Measurements from ENCODE around the gene SIVA1. TPM values are rescaled to one million over a fixed set of nuclear protein-coding genes. Genes with fewer than 3 reads are reported as not detected.

The SIVA1 gene
- total RNA-seq, 2 donors from 2014 or later: 76.2 to 85.7 TPM

- H3K36me3 Mint-ChIP-seq (ENCODE audit: low read depth): no peaks in the 10 kb centered on the region
- DNase-seq (no peak), ATAC-seq (no peak)
- H3K9me3 ChIP-seq (ENCODE audit: control insufficient read depth, low read length, poor library complexity, severe bottlenecking): no peaks in the 10 kb centered on the region
- no peak overlapping the region for H3K27ac Mint-ChIP-seq
- no peaks in the 10 kb centered on the region for H3K27me3 Mint-ChIP-seq
- H3K4me1 Mint-ChIP-seq: peaks cover 19% of the 10 kb centered on the region
- no peak overlapping the region for H3K4me3 Mint-ChIP-seq
Measured at GRCh38 chr14:104787736-104788135, 34.8 kb downstream of the SIVA1 start.

DNA sequence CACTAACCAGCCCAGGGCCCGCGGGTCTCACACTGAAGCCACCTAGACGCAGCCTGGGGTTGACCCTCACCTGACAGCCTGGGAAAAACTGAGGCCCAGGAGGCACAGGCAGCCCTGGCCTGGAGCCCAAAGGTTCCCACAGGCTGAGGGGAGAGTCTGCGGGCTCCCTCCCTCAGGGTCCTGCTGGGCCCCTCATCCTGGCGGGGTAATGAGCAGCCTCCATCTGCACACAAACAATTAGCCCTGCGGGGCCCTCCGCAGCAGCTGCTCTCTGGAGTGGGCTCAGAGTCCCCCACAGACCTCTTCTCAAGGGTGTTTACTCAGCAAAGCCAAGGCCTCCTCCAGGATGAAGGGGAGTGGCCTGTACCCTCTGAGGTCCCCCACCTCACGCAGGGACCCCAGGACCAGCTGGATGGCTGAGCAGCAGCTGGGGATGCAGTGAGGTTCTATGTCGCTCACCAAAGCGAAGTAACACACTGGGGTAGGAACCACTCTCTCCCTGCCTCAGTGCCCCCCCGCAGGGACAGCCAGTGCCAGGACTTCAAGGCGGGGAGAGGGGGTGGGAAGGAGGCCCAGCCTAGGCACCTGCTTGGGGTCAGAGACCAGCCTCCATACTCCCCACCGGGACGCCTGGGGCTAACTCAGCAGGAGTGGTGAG is 35.3 kb downstream of the SIVA1 start:
- Mint-ChIP-seq H3K27ac (no peak overlapping the region), H3K27me3 (no peaks in the 10 kb centered on the region)

DNA sequence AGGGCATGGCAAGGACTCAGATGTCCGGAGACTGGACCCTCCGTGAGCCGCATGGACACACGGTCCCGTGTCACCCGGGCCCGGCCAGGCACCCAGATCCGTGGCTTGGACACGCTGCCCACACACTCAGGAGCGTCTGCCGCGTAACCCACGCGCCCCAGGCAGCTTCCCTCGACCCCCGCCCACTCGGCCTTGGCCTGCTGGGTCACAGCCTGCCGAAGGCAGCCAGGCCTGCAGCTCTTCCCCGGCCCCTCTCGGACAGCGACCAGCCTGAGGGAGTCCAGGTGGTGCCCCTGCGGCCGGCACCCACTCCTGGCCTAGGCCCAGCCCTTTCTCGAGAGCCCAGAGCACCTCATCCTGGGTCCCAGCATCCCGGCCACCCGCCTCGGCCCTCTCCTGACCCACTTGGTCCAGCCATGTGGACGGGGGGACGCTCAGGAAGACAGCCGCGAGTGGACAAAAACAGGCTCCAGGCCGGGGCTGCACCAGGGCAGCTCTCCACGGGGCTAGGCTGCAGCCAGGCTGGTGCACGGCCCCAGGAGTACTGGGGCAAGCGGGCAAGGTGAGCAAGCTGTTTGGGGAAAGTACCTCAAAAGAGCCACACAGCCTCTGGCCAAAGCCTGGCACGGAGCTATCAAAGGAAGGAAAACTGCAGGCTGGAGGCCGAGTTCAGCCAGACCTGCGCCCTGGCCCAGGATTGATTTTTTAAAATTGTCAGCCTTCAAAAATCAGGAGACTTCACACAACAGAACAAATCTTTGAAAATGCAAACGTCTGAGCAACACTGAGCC is 36.1 kb downstream of the SIVA1 start:
- Mint-ChIP-seq H3K27me3 (no peaks in the 10 kb centered on the region), H3K36me3 (ENCODE audit: low read depth) (no peaks in the 10 kb centered on the region), H3K4me3 (no peak overlapping the region), H3K27ac (no peak overlapping the region), H3K4me1 (peaks cover 29% of the 10 kb centered on the region)
- no peaks in the 10 kb centered on the region for H3K9me3 ChIP-seq (ENCODE audit: control insufficient read depth, low read length, poor library complexity, severe bottlenecking)
- ATAC-seq (no peak), DNase-seq (no peak)

More for the DNA sequence above, 35.3 kb downstream of the SIVA1 start:
- H3K36me3 Mint-ChIP-seq (ENCODE audit: low read depth): no peaks in the 10 kb centered on the region
- ATAC-seq: no peak
- H3K9me3 ChIP-seq (ENCODE audit: control insufficient read depth, low read length, poor library complexity, severe bottlenecking): no peaks in the 10 kb centered on the region
- H3K4me3 Mint-ChIP-seq: no peak overlapping the region
- H3K4me1 Mint-ChIP-seq: peaks cover 24% of the 10 kb centered on the region
- DNase-seq: no peak

DNA sequence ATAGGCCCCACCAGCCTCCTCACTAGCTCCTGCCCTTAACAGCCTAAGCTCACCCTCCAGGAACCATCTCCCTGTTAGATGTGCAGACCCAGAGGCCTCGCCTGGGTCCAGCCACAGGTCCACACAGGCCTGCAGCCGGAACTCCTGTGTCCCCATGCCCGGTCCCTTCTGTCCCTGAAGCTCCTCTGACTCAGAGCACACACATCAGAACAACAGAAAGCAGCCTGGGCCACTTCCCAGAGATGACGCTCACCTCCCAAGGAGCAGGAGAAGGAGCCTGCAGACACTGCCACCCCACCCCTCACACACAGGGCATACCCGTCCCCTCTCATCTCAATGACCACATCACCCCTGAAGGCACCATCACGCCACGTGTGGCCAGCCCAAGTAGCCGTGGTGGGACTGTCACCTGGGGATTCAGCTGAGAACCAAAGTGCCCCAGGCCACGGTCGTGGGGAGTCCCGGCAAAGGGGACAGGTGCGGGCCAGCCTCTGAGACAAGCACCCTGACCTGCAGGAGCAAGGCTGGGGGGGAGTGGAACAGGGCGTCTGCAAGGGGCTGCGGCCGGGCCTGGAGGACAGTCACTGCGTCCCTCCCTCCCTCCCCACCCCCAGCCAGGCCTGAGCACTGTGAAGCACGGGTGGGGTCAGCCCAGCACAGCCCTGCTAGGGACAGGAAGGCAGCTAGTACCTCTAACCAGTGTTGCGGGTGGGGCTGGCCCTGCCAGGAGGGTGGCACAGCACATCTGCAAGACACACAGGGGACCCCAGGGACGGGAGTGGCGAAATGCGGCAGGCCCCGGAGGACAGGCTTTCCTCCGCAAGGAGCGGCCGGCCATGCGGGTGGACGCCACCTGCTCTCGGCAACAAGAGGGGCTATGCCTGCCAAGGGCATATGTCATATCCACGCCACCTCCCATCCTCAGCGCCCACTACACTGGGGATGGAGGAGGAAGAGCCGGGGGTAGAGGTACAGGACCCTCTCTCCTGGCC is 37.1 kb downstream of the SIVA1 start:
- no peaks in the 10 kb centered on the region for H3K9me3 ChIP-seq (ENCODE audit: control insufficient read depth, low read length, poor library complexity, severe bottlenecking)
- Mint-ChIP-seq H3K4me3 (no peak overlapping the region), H3K36me3 (ENCODE audit: low read depth) (no peaks in the 10 kb centered on the region), H3K4me1 (peaks cover 33% of the 10 kb centered on the region), H3K27ac (no peak overlapping the region), H3K27me3 (no peaks in the 10 kb centered on the region)
- no peak for DNase-seq
- no peak for ATAC-seq

DNA sequence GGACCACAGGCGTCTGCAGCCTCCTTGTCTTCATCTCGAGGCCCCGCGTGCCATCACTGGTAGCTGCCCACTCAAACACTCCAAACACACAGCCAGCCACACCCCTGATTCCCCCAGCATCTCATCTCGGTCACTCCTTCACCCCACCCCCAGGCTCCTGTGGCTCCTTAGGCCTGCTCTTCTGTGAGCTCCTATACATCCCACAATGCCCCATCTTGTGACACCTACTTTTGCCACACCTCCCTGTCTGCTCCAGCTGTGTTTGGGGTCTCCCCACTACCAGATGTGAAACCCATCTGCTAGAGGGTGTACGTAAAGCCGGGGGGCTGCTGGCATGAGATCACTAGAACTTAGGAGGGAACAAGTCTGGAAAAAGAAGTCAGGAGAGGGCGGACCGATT is 38.5 kb downstream of the SIVA1 start:
- ATAC-seq (no peak), DNase-seq (no peak)
- Mint-ChIP-seq H3K36me3 (ENCODE audit: low read depth) (no peaks in the 10 kb centered on the region), H3K27ac (no peak overlapping the region), H3K4me1 (peaks cover 36% of the 10 kb centered on the region), H3K27me3 (no peaks in the 10 kb centered on the region), H3K4me3 (no peak overlapping the region)
- H3K9me3 ChIP-seq (ENCODE audit: control insufficient read depth, low read length, poor library complexity, severe bottlenecking): no peaks in the 10 kb centered on the region

- ATAC-seq: no peak
- H3K27me3 Mint-ChIP-seq: no peaks in the 10 kb centered on the region
- H3K9me3 ChIP-seq (ENCODE audit: control insufficient read depth, low read length, poor library complexity, severe bottlenecking): no peaks in the 10 kb centered on the region
- H3K27ac Mint-ChIP-seq: peak overlapping the region; percentile 80
- H3K36me3 Mint-ChIP-seq (ENCODE audit: low read depth): no peaks in the 10 kb centered on the region
- no peak for DNase-seq
- peak overlapping the region; percentile 90 for H3K4me3 Mint-ChIP-seq
- H3K4me1 Mint-ChIP-seq: peaks cover 33% of the 10 kb centered on the region
Measured at GRCh38 chr14:104792101-104792884, 39.3 kb downstream of the SIVA1 start.

DNA sequence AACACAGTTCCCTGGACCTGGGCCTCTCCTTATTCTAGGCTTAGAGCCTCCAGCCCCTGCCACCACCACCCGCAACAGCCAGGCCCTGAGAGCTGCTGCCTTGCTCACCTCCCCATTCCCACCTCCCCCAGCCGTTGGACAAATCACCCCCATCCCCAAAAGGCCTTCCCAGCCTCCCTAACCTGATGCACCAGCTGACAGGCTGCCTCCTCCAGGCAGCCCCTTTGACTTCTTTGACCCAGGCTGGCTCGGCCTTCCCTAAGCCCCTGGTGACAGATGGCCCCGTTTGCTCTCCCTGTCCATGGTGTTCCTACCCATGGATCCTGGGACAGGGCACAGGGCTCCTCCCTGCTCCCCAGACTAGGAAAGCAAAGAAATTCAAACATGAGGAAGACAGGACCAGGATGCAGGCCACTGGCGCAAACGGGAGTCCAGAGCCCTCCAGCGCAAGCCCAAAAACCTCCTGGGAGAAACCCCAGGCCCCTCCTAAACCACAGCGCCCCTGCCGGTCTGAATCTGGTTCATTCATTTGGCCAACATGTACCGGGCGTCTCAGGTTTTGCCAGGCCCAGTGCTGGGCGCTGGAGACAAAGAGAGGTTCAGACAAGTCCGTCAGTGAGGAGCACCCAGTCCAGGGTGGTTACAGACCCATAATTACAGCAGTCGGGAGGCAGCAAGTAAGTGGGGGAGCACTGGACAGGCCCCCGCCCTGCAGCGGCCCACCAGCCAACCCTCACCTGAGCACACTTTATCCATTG is 40.2 kb downstream of the SIVA1 start:
- H3K9me3 ChIP-seq (ENCODE audit: control insufficient read depth, low read length, poor library complexity, severe bottlenecking): no peaks in the 10 kb centered on the region
- Mint-ChIP-seq H3K27ac (peak overlapping the region; percentile 80), H3K36me3 (ENCODE audit: low read depth) (no peaks in the 10 kb centered on the region), H3K4me1 (peaks cover 33% of the 10 kb centered on the region), H3K27me3 (no peaks in the 10 kb centered on the region), H3K4me3 (peak overlapping the region; percentile 90)
- ATAC-seq: no peak
- DNase-seq: no peak

DNA sequence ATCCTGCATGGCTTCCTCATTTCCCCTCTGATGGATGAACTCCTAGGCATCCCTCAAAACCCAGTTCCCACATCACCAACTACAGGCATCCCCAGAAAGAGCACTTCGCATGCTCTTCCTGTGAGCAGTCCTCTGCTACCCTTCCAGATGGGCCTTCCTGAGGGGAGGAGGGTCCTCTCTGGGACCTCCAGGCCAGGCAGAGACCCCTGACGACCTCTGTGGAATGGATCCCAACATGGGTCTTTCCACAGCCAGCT is 40.7 kb downstream of the SIVA1 start:
- H3K27me3 Mint-ChIP-seq: no peaks in the 10 kb centered on the region
- no peak for DNase-seq
- peaks cover 33% of the 10 kb centered on the region for H3K4me1 Mint-ChIP-seq
- H3K9me3 ChIP-seq (ENCODE audit: control insufficient read depth, low read length, poor library complexity, severe bottlenecking): no peaks in the 10 kb centered on the region
- peak overlapping the region; percentile 90 for H3K4me3 Mint-ChIP-seq
- H3K27ac Mint-ChIP-seq: peak overlapping the region; percentile 80
- no peaks in the 10 kb centered on the region for H3K36me3 Mint-ChIP-seq (ENCODE audit: low read depth)
- no peak for ATAC-seq

DNA sequence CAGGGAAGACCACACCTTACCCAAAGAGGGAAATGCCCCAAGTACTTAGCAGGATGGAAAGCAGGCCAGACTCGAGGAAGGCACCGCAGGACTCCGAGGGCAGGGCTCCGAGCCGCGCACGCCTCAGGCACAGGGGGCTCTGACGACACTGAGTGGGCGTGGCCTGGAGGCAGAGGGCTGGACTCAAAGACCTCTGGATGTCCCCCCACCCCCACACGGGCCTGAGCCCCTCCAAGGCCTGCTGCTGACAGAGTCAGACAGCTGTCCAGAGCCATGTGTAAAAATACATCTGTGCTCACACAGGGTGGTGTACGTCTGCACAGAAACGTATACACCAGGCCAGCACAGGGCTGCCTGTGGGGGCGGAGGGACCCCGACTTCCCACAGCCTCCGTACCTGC is 41.2 kb downstream of the SIVA1 start:
- no peak for ATAC-seq
- peaks cover 38% of the 10 kb centered on the region for H3K4me1 Mint-ChIP-seq

DNA sequence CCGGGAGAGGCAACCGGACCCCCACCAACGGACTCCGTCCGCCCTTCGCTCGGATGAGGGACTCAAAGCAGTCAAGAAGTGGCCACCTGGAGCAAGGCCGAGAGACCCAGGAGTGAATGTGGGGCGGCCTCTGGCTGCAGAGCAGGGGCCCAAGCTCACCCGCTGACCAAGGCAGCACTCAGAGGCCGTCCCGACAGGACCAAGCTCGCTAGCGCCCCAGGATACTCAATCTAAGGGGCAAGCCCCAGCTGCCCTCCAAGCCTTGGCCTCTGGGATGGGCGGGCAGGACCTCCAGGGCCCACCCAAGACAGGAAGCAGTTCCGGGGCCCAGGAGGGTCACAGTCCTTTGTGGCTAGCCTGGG is 41.7 kb downstream of the SIVA1 start:
- Mint-ChIP-seq H3K4me1 (peaks cover 41% of the 10 kb centered on the region), H3K36me3 (ENCODE audit: low read depth) (no peaks in the 10 kb centered on the region), H3K4me3 (peak overlapping the region; percentile 90), H3K27me3 (no peaks in the 10 kb centered on the region), H3K27ac (peak overlapping the region; percentile 80)
- ATAC-seq (no peak), DNase-seq (no peak)
- H3K9me3 ChIP-seq (ENCODE audit: control insufficient read depth, low read length, poor library complexity, severe bottlenecking): no peaks in the 10 kb centered on the region

More for the DNA sequence above, 41.2 kb downstream of the SIVA1 start:
- Mint-ChIP-seq H3K36me3 (ENCODE audit: low read depth) (no peaks in the 10 kb centered on the region), H3K4me3 (peak overlapping the region; percentile 90), H3K27me3 (no peaks in the 10 kb centered on the region), H3K27ac (peak overlapping the region; percentile 80)
- H3K9me3 ChIP-seq (ENCODE audit: control insufficient read depth, low read length, poor library complexity, severe bottlenecking): no peaks in the 10 kb centered on the region
- peak in 1 of 3 donors; percentile 23 for DNase-seq

GRCh38 chr14:104794993-104795780 is 42.2 kb downstream of the SIVA1 start, which contains the start of gene AKT1:
AKT1 (minus strand) TSS chr14:104795748; CDS start chr14:104792643, 3,105 bp downstream.
- Mint-ChIP-seq H3K4me1 (peaks cover 38% of the 10 kb centered on the region), H3K27me3 (no peaks in the 10 kb centered on the region), H3K27ac (peak within 1 kb of the TSS; percentile 89), H3K4me3 (peak within 1 kb of the TSS; percentile 90), H3K36me3 (ENCODE audit: low read depth) (no peaks in the 10 kb centered on the region)
- H3K9me3 ChIP-seq (ENCODE audit: control insufficient read depth, low read length, poor library complexity, severe bottlenecking): no peaks in the 10 kb centered on the region
- ATAC-seq (peak; percentile 34), DNase-seq (peak in 1 of 3 donors; percentile 35)

Data from T-helper 17 cell (primary cell).